IMR-90 (cell line): ENCODE results near the gene ACE. TPM values are rescaled to one million over a fixed set of nuclear protein-coding genes. Genes with fewer than 3 reads are reported as not detected.

Source experiments
- ATAC-seq: fragments of 200-7000 bp; cut with Tn5 transposase; 2 replicates; pipeline ENCODE4 v1.9.1; 2020; ENCODE audit warnings: low read depth, mild to moderate bottlenecking, moderate library complexity
- BruUV-seq: library from RNA; stranded (reverse); fragments of 400-500 nt; replicated peaks from 2 replicates; lab custom pipeline; 2021; lab: Mats Ljungman, UMichigan
- CTCF ChIA-PET: fragments of 300-600 bp; formaldehyde crosslinking; extraction: SDS; loops from one replicate; lab custom pipeline; 2021; ENCODE audit warnings: antibody characterized with exemption; lab: Yijun Ruan, JAX
- POLR2A ChIA-PET: fragments of 300-600 bp; sonication (Branson Sonifier 250); formaldehyde crosslinking; loops from one replicate; lab custom pipeline; 2022; ENCODE audit warnings: antibody characterized with exemption; ENCODE audit not compliant: unreplicated experiment; lab: Charles Lee
- DNase-seq: peaks from one replicate; pipeline ENCODE4 v3.0.0; 2013
- H2AFZ ChIP-seq: replicated peaks from 2 replicates; pipeline ENCODE3; 2013; ENCODE audit warnings: low read length, mild to moderate bottlenecking; ENCODE audit not compliant: poor library complexity
- H2AK5ac ChIP-seq: 2 replicates; pipeline ENCODE4 v1.6.1; 2013; ENCODE audit warnings: low read depth, low read length, inconsistent platforms
- H2AK9ac ChIP-seq: replicated peaks from 2 replicates; pipeline ENCODE3; 2013; ENCODE audit warnings: mild to moderate bottlenecking, low read depth, low read length, moderate library complexity; ENCODE audit not compliant: poor library complexity
- H2BK120ac ChIP-seq: 2 replicates; pipeline ENCODE4 v1.6.1; 2013; ENCODE audit warnings: low read depth, low read length, inconsistent platforms
- H2BK15ac ChIP-seq: 3 replicates; pipeline ENCODE4 v1.6.1; 2013; ENCODE audit warnings: low read depth, low read length, inconsistent platforms
- H2BK20ac ChIP-seq: 2 replicates; pipeline ENCODE4 v1.6.1; 2013; ENCODE audit warnings: low read depth, mild to moderate bottlenecking, inconsistent platforms, low read length, moderate library complexity
- H2BK5ac ChIP-seq: 2 replicates; pipeline ENCODE4 v1.6.1; 2013; ENCODE audit warnings: mild to moderate bottlenecking, low read depth, low read length, inconsistent platforms; ENCODE audit not compliant: poor library complexity, severe bottlenecking
- H3K14ac ChIP-seq: replicated peaks from 2 replicates; pipeline ENCODE4 v1.6.1; 2013; ENCODE audit warnings: low read depth, low read length, inconsistent platforms
- H3K18ac ChIP-seq: 2 replicates; pipeline ENCODE4 v1.6.1; 2013; ENCODE audit warnings: low read depth, low read length, control low read depth
- H3K23ac ChIP-seq: 2 replicates; pipeline ENCODE4 v1.6.1; 2013; ENCODE audit warnings: low read depth, low read length, inconsistent platforms
- H3K27ac ChIP-seq: 2 replicates; pipeline ENCODE4 v1.5.1; 2013; ENCODE audit warnings: mild to moderate bottlenecking, control low read depth, low read length; ENCODE audit not compliant: insufficient read depth
- H3K27me3 ChIP-seq: 2 replicates; pipeline ENCODE4 v1.6.1; 2013; ENCODE audit warnings: low read length; ENCODE audit not compliant: control insufficient read depth, insufficient read depth
- H3K36me3 ChIP-seq: 2 replicates; pipeline ENCODE4 v1.6.1; 2013; ENCODE audit warnings: low read length, mixed read lengths; ENCODE audit not compliant: control insufficient read depth, insufficient read depth
- H3K4ac ChIP-seq: 2 replicates; pipeline ENCODE4 v1.6.1; 2013; ENCODE audit warnings: low read depth, low read length, inconsistent platforms
- H3K4me1 ChIP-seq: 2 replicates; pipeline ENCODE4 v1.6.1; 2013; ENCODE audit warnings: low read length, mixed read lengths; ENCODE audit not compliant: control insufficient read depth, insufficient read depth
- H3K4me2 ChIP-seq: 2 replicates; pipeline ENCODE4 v1.6.1; 2013; ENCODE audit warnings: low read depth, mild to moderate bottlenecking, control low read depth, low read length, moderate library complexity
- H3K4me3 ChIP-seq: 2 replicates; pipeline ENCODE4 v1.5.1; 2013; ENCODE audit warnings: low read depth, mild to moderate bottlenecking, control low read depth, low read length, moderate library complexity; ENCODE audit not compliant: insufficient read depth
- H3K56ac ChIP-seq: 2 replicates; pipeline ENCODE4 v1.6.1; 2013; ENCODE audit warnings: low read length, inconsistent platforms; ENCODE audit not compliant: insufficient read depth; ENCODE audit errors: extremely low read depth
- H3K79me1 ChIP-seq, 2 experiments: 2 replicates each; pipeline ENCODE4 v1.6.1; 2013; ENCODE audit warnings: low read length in 2 of 2, inconsistent platforms in 1 of 2, low read depth in 1 of 2
- H3K9ac ChIP-seq: 2 replicates; pipeline ENCODE4 v1.6.1; 2013; ENCODE audit warnings: low read depth, low read length, control low read depth
- H3K9me1 ChIP-seq: 2 replicates; pipeline ENCODE4 v1.6.1; 2013; ENCODE audit warnings: low read length, inconsistent platforms; ENCODE audit not compliant: insufficient read depth
- H3K9me3 ChIP-seq: 2 replicates; pipeline ENCODE4 v1.6.1; 2013; ENCODE audit warnings: low read length; ENCODE audit not compliant: control insufficient read depth, insufficient read depth
- H4K20me1 ChIP-seq: 2 replicates; pipeline ENCODE4 v1.6.1; 2013; ENCODE audit warnings: low read length, inconsistent platforms; ENCODE audit not compliant: insufficient read depth
- H4K5ac ChIP-seq: 2 replicates; pipeline ENCODE4 v1.6.1; 2013; ENCODE audit warnings: mild to moderate bottlenecking, low read depth, low read length, control low read depth
- H4K8ac ChIP-seq, 2 experiments: 2 replicates each; pipeline ENCODE4 v1.6.1; 2013; ENCODE audit warnings: low read depth in 2 of 2, low read length in 2 of 2, control low read depth in 1 of 2, inconsistent platforms in 1 of 2
- H4K91ac ChIP-seq: 2 replicates; pipeline ENCODE4 v1.6.1; 2013; ENCODE audit warnings: low read depth, low read length, inconsistent platforms; ENCODE audit not compliant: insufficient read depth
- BHLHE40 ChIP-seq: fragments of 150-350 bp; IDR thresholded peaks from 2 replicates; pipeline ENCODE4 v1.6.1; 2016; ENCODE audit warnings: mild to moderate bottlenecking, low read depth, low read length
- CEBPB ChIP-seq: IDR thresholded peaks from 2 replicates; pipeline ENCODE4 v1.6.1; 2012; ENCODE audit warnings: low read depth, low read length, improper control_type of control experiment
- CHD1 ChIP-seq: IDR thresholded peaks from 2 replicates; pipeline ENCODE4 v1.6.1; 2012; ENCODE audit warnings: low read depth, low read length, improper control_type of control experiment
- FOS ChIP-seq: fragments of 150-350 bp; IDR thresholded peaks from 2 replicates; pipeline ENCODE4 v1.6.1; 2016; ENCODE audit warnings: low read depth, low read length
- NFE2L2 ChIP-seq: fragments of 150-350 bp; IDR thresholded peaks from 2 replicates; pipeline ENCODE4 v1.6.1; 2016; ENCODE audit warnings: low read depth, mild to moderate bottlenecking, low read length
- RAD21 ChIP-seq: IDR thresholded peaks from 2 replicates; pipeline ENCODE4 v1.6.1; 2012; ENCODE audit warnings: low read length, improper control_type of control experiment
- RCOR1 ChIP-seq: IDR thresholded peaks from 2 replicates; pipeline ENCODE4 v1.6.1; 2012; ENCODE audit warnings: mild to moderate bottlenecking, low read length, improper control_type of control experiment; ENCODE audit not compliant: insufficient replicate concordance
- SMC3 ChIP-seq: fragments of 150-350 bp; IDR thresholded peaks from 2 replicates; pipeline ENCODE4 v1.6.1; 2016; ENCODE audit warnings: low read depth, mild to moderate bottlenecking, antibody characterized with exemption, low read length, moderate library complexity
- WGBS, 2 experiments: methylation state at CpG; one replicate each; pipeline versions ENCODE4 v1.1.5 to v1.1.7; 2013; ENCODE audit warnings: missing lambda C conversion rate in 2 of 2; ENCODE audit not compliant: insufficient read length in 1 of 2; ENCODE audit errors: extremely low coverage in 2 of 2; 5-methylcytosine and 5-hydroxymethylcytosine counted together
- dilution Hi-C: fragments of 300-500 bp; cut with HindIII; formaldehyde crosslinking; loops from one replicate; pipeline ENCODE4 v1.14.3; 2018; ENCODE audit warnings: low sequenced_read_pairs; ENCODE audit not compliant: unreplicated experiment
- in situ Hi-C: fragments of 300-500 bp; cut with MboI; formaldehyde crosslinking; loops from 3 replicates; pipeline ENCODE4 v1.14.3; 2019; ENCODE audit warnings: low sequenced_read_pairs, inconsistent platforms, mixed read lengths
- intact Hi-C: fragments of 100-400 bp; cut with micrococcal nuclease; formaldehyde crosslinking; loops from 2 replicates; pipeline ENCODE4 v1.10.0; 2022
- polyA plus RNA-seq, 3 experiments: library from polyadenylated mRNA; depleted of rRNA; stranded (reverse); fragments of >200 nt; gene quantifications; 2 replicates each; pipeline ENCODE4 v1.2.3, GENCODE V29; 2012; ENCODE audit warnings: low replicate concordance in 1 of 3
- total RNA-seq: library from RNA; depleted of rRNA; stranded (reverse); fragments of >200 nt; gene quantifications from 2 replicates; pipeline ENCODE4 v1.2.3, GENCODE V29; 2012
- TF ChIP-seq, protein P1 (sequence below): fragments of 150-350 bp; IDR thresholded peaks from 2 replicates; pipeline ENCODE4 v1.6.1; 2017; ENCODE audit warnings: mild to moderate bottlenecking, antibody characterized with exemption, low read length, low read depth

The ACE gene
- total and polyA plus RNA-seq, 2 of the 4 experiments (the other 2 are of a cell fraction), result 1.4 to 5.8 TPM

- H4K8ac ChIP-seq, result no peak overlapping the region
- no CpG with 5 or more reads among the region's 3 CpGs for WGBS, 2 experiments
- H3K79me1 ChIP-seq, result no peaks in the 10 kb centered on the region
- H2BK120ac ChIP-seq, result no peak overlapping the region
- no peak overlapping the region for H3K4me2 ChIP-seq
- peaks cover 5% of the 10 kb centered on the region; the same call in 1 of the 2 replicates for H3K9me1 ChIP-seq
- H4K91ac ChIP-seq, result no peak overlapping the region
- H3K27me3 ChIP-seq, result peaks cover 18% of the 10 kb centered on the region
- no peak overlapping the region for H3K4me3 ChIP-seq
- TF ChIP-seq CHD1, result no peak
- TF ChIP-seq CEBPB, result no peak
- no peak for TF ChIP-seq FOS
- no peak for TF ChIP-seq RCOR1
- TF ChIP-seq, protein P1, sequence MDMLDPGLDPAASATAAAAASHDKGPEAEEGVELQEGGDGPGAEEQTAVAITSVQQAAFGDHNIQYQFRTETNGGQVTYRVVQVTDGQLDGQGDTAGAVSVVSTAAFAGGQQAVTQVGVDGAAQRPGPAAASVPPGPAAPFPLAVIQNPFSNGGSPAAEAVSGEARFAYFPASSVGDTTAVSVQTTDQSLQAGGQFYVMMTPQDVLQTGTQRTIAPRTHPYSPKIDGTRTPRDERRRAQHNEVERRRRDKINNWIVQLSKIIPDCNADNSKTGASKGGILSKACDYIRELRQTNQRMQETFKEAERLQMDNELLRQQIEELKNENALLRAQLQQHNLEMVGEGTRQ, result no peak
- TF ChIP-seq NFE2L2, result no peak
- TF ChIP-seq SMC3, result no peak
- TF ChIP-seq BHLHE40, result no peak
- no peak for TF ChIP-seq RAD21
- H3K23ac ChIP-seq, result no peak overlapping the region
- no TSS peak for BruUV-seq
- intact Hi-C loops (no loop called here), in situ Hi-C loops (no loop called here), dilution Hi-C loops (no loop called here)
- H4K5ac ChIP-seq, result no peak overlapping the region
- no peak overlapping the region for H3K18ac ChIP-seq
- no peak overlapping the region for H2BK5ac ChIP-seq
- ChIA-PET CTCF (no interaction called here), POLR2A (no interaction called here)
- H3K9me3 ChIP-seq, result no peaks in the 10 kb centered on the region
- H2BK20ac ChIP-seq, result no peak overlapping the region
- DNase-seq (no peak), ATAC-seq (no peak)
- H3K14ac ChIP-seq, result no peak overlapping the region
- H3K9ac ChIP-seq, result no peak overlapping the region
- no peak overlapping the region for H3K27ac ChIP-seq
- no peak overlapping the region for H3K4ac ChIP-seq
- no peak overlapping the region for H2BK15ac ChIP-seq
- no peak overlapping the region for H2AFZ ChIP-seq
- no peak overlapping the region for H2AK9ac ChIP-seq
- no peaks in the 10 kb centered on the region for H4K20me1 ChIP-seq
- H3K56ac ChIP-seq, result no peak overlapping the region
- H3K36me3 ChIP-seq, result no peaks in the 10 kb centered on the region
- no peak overlapping the region for H2AK5ac ChIP-seq
- H3K4me1 ChIP-seq, result peaks cover 11% of the 10 kb centered on the region
Observed at GRCh38 chr17:63474174-63474573, 2.7 kb upstream of the ACE start.
